GM21825 (cell line): ENCODE results near the gene SLC9A5.

Source experiments
- ATAC-seq: cut with Tn5 transposase; IDR thresholded peaks from one replicate; pipeline ENCODE4 v1.9.1; 2021; ENCODE audit warnings: mild to moderate bottlenecking, moderate library complexity; ENCODE audit not compliant: unreplicated experiment

SLC9A5 gene

DNA sequence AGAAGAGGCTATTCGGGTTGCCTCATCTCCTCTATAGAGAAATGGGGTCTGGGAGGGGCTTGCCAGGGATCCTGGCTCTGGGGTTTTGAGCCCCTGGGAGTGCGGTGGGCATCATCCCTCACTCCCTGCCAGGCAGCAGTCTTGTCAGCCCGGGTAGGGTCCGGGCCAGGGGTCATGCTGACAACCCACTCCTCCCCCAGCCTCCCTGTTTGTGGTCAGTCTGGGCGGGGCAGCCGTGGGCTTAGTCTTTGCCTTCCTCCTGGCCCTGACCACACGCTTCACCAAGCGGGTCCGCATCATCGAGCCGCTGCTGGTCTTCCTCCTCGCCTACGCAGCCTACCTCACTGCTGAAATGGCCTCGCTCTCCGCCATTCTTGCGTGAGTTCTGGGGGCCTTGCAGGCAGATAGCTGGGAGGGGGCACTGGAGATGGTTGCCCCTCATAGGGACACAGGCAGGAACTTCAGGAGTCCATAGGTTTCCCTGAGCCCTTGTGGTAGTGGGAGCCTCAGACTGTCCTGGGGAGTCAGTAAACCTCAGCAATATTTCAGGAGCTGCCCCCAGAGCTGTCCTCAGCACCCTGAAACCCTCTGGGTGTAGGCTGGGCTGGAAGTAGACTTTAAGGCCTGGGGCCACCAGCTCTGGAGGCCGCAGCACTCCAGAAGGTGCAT is 6.9 kb downstream of the SLC9A5 start:
- ATAC-seq: no peak

- no peak for ATAC-seq
These were observed 8.0 kb downstream of the SLC9A5 start for GRCh38 chr16:67256701-67257230.

DNA sequence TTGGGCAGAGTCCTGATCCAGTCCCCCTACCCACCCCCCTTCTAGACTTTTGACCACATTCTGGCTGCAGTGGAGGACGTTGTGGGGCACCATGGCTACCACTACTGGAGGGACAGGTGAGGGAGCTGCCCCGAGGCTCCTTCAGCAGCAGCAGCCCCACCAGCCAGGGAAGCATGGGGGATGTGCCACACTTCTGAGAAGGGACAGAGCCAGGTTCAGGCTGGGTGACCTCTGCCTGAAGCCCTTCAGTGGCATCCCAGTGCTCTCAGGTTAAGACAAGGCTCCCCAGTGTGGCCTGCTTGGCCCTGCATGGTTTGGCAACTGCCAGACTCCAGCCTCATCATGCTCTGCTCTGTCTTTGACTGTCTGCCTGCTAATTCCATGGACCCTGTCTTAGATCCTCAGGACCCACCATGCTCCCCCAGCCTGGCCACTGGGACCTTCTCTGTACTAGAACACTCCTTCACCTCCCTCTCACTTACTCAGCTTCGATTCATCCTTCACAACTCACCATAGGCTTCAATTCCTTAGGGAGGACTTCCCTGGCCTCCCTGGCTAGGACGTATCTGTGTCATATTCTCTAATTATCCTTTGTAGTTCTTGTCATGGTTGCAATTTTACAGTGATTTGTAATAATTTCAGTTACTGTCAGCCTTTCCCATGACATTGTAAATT is 8.8 kb downstream of the SLC9A5 start:
- ATAC-seq: no peak

- ATAC-seq: no peak
These were observed 9.5 kb downstream of the SLC9A5 start for GRCh38 chr16:67258161-67258835.

DNA sequence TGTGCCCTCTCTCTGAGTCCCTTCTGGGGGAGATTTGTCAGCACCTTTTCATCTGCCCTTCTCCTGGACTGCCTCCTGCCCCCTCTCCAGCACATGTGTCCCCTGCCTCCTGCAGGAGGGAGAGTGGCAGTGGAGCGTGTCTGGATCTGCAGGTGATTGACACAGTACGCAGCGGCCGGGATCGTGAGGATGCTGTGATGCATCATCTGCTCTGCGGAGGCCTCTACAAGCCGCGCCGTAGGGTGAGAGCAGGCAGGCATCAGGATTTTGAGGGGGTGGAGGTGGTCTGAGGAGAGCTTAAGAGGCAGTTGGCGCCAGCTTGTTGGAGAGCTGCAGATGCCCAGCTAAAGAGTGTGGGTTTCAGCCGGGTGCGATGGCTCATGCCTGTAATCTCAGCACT is 10.9 kb downstream of the SLC9A5 start:
- no peak for ATAC-seq

- ATAC-seq: no peak
These were observed 11.8 kb downstream of the SLC9A5 start for GRCh38 chr16:67260426-67261063.

- no peak for ATAC-seq
These were observed 14.4 kb downstream of the SLC9A5 start for GRCh38 chr16:67263201-67263600.

- ATAC-seq: no peak
These were observed 15.5 kb downstream of the SLC9A5 start for GRCh38 chr16:67264277-67264676.

- no peak for ATAC-seq
These were observed 16.1 kb downstream of the SLC9A5 start for GRCh38 chr16:67264866-67265265.

- ATAC-seq: no peak
These were observed 17.1 kb downstream of the SLC9A5 start for GRCh38 chr16:67265834-67266233.

DNA sequence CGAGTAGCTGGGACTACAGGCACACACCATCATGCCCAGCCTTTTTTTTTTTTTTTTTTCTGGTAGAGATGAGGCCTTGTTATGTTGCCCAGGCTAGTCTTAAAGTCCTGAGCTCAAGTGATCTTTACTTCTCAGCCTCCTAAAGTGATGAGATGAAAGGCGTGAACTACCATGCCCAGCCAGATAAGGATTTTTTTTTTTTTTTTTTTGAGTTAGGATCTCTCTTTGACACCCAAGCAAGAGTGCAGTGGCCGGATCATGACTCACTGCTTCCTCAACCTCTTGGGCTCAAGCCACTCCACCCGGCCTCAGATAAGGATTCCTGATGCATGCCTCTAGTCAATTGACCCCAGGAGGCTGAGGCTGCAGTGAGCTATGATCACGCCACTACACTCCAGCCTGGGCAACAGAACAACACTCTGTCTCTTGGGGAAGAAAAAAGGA is 19.4 kb downstream of the SLC9A5 start:
- no peak for ATAC-seq

- no peak for ATAC-seq
These were observed 21.0 kb downstream of the SLC9A5 start for GRCh38 chr16:67269766-67270165.

DNA sequence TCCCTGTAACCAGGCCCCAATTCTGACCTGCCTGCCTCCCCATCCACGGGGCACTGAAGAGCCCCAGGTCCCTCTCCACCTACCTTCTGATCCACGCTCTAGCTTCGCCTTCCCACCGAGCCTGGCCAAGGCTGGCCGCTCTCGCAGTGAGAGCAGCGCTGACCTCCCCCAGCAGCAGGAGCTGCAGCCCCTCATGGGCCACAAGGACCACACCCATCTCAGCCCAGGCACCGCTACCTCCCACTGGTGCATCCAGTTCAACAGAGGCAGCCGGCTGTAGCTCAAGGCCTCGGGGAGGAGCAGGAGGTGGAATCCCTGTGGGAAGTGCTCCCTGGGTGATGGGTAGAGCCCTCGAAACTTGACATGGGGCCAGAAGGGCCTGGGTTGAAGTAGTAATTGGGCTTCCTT is 22.2 kb downstream of the SLC9A5 start:
- ATAC-seq: no peak

DNA sequence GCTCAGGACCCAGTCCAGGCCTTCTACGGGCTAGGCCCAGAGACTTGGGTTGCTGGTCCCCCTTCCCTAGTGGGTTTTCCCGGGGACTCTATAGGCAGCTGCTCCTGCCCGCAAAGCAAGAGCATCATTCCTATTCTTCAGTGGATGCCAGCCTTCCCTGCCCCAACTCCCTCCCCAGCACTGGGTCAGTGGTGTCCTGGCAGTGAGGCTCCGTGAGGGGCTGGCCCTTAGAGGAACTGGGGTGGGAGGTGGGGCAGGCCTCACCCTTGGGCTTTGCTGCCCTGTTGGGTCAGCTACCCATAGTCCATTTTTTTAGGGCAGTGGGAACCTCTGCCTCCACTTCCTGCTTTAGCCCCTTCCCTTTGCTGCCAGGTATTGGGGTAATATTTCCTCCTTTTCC is 22.7 kb downstream of the SLC9A5 start:
- ATAC-seq: no peak

- no peak for ATAC-seq
These were observed 26.5 kb downstream of the SLC9A5 start for GRCh38 chr16:67275321-67275720.

- no peak for ATAC-seq
These were observed 28.7 kb downstream of the SLC9A5 start for GRCh38 chr16:67277294-67277998.

GRCh38 chr16:67277999-67278772 is 29.4 kb downstream of the SLC9A5 start:
- ATAC-seq: no peak

DNA sequence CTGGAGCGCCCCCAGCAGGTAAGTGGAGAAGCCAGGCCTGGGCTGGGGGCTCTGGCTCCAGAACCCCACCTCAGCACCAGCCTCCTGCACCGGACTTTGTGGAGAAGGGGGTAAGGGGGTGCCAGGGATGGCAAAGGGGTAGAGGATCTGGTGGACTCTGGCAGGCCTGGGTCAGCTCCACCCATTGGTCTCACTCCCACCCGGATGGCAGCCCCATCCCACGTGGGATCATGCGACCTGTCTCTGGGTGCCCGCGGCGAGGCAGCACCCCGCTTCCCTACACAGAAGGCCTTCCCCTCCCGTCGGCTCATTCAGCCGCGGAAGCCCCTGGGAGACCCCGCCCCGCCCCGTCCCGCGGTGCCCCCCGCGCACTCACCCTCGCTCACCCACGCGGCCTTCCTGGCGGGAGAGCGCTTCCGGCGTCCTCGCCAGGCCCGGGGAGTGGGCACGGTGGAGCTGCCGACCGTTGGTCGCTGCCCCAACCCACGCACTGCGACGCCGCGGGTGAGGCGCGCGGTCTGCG is 30.1 kb downstream of the SLC9A5 start:
- ATAC-seq: peak; percentile 30

DNA sequence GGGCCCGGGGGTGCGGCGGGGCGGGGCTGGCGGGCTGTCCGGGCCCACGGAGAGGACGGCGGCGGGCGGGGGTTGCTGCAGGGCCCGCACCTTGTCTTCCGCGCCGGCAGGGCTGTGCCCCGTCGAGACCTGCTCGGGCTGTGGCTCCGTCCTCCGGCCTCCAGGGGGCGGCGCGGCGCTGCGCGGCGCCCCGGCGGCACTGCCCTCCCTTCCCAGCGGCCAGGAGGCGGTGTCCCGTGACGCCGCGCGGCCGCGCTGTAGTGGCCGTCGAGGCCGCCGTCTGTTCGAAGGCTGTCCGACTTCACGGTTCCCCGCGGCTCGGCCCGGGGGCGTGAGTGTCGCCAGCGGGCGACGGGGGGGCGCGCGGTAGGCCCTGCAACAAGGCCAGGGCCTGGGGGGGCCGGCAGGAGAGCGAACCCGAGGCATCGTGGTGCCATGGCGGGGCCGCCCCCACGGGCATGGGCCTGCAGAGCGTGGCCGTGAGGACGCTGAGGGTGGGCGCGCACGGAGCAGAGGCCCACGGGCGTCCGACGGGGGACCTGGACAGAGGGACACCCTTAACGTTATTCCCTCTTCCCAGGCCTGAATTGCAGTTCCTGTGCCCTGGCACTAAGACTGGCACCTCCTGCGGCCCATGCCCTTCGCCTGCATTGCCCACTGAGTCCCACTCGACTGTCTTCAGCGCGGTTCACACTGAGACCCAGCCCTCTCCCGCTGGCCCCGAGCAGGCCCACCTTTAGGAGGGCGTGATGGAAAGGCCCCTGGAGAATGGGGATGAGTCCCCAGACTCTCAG is 30.7 kb downstream of the SLC9A5 start, which contains the start of gene PLEKHG4:
Gene PLEKHG4 (plus strand): TSS at position 237 of the 794 bp plus-strand sequence. CDS start 513 bp downstream, at position 750.
- ATAC-seq: peak; percentile 82
